Vagina (tissue), 2 donors: ENCODE measurements around the gene KLHL3. TPM values are rescaled to one million over a fixed set of nuclear protein-coding genes. Genes with fewer than 3 reads are reported as not detected.

Source experiments
- DNase-seq, 2 donors: peaks; one replicate each; pipeline ENCODE4 v3.0.0-alpha.2; 2017; ENCODE audit errors: extremely low spot score in 2 of 2
- H3K27ac ChIP-seq: fragments of 200-600 bp; sonication (generic); one replicate; pipeline ENCODE4 v1.5.1; 2019
- H3K27me3 ChIP-seq: fragments of 200-600 bp; sonication (generic); one replicate; pipeline ENCODE4 v1.5.1; 2019
- H3K36me3 ChIP-seq, 2 donors: fragments of 200-600 bp; sonication (generic); one replicate each; pipeline ENCODE4 v1.5.1; 2017 to 2019
- H3K4me1 ChIP-seq: fragments of 200-600 bp; sonication (generic); one replicate; pipeline ENCODE4 v1.5.1; 2019
- H3K4me3 ChIP-seq, 2 donors: fragments of 200-600 bp; sonication (generic); 1 replicate in 1 of 2; 2 replicates in 1 of 2; pipeline ENCODE4 v1.5.1; 2016 to 2019
- H3K9me3 ChIP-seq: fragments of 200-600 bp; sonication (generic); one replicate; pipeline ENCODE4 v1.5.1; 2019
- CTCF ChIP-seq, 3 experiments: fragments of 450-650 bp in 2 of 3; fragments of 200-600 bp in 1 of 3; sonication (generic) in 1 of 3; IDR thresholded peaks; one replicate each; pipeline ENCODE4 v1.5.1; 2017 to 2019; ENCODE audit warnings: antibody characterized with exemption in 3 of 3, mild to moderate bottlenecking in 2 of 3, moderate library complexity in 2 of 3
- POLR2A ChIP-seq, 2 donors: fragments of 450-650 bp; IDR thresholded peaks; one replicate each; pipeline ENCODE4 v1.6.1; 2017; ENCODE audit warnings: antibody characterized with exemption in 2 of 2, mild to moderate bottlenecking in 2 of 2, moderate library complexity in 2 of 2
- POLR2AphosphoS5 ChIP-seq, 2 donors: sonication (generic); formaldehyde crosslinking; IDR thresholded peaks; one replicate each; pipeline ENCODE4 v1.9.0; 2017; ENCODE audit warnings: antibody characterized with exemption in 2 of 2, mild to moderate bottlenecking in 2 of 2, low read depth in 1 of 2; ENCODE audit not compliant: insufficient read depth in 1 of 2
- intact Hi-C: fragments of 100-400 bp; cut with DNase I; formaldehyde crosslinking; loops from one replicate; pipeline ENCODE4 v1.15.1; 2023
- total RNA-seq: library from RNA; depleted of rRNA; stranded (reverse); fragments of >200 nt; gene quantifications from one replicate; pipeline ENCODE4 v1.2.3, GENCODE V29; 2016

The KLHL3 gene
- total RNA-seq, 1 donor from 2014 or later: 7.4 TPM

DNA sequence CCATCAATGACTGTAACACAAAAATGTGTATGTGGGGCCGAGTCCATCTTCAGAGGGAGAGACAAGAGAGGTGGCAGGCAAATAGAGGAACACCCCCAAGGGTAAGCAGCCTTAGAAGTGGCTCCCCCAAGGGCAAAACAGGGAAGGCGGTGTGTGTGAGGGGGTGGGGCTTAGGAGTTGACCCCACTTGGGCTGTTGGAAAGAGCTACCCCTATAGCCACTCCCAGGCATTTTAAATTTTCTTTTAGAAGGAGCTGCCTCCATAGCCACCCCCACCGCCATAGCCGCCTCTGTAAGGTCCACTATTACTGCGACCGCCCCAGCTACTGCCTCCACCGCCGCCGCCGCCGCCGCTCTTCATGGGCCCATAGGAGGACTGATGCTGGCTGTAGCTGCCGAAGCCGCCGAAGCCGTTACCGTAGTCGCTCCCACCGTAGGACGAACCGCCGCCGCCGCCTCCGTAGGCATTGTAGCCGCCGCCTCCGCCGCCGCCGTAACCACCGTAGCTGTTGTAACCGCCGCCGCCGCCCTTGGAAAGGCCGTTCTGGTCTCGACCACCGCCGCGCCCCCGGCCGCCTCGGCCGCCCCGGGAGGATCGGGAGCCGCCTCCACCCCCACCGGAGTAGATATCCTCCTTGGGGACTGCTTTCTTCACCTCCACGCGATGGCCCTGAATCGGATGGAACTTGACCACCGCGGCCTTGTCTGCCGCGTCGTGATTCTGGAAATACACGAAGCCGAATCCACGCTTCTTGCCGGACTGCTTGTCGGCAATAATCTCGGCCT is 17.2 kb upstream of the KLHL3 start:
- Histone ChIP-seq H3K9me3 (no peaks in the 10 kb centered on the region), H3K36me3 (no peaks in the 10 kb centered on the region), H3K27ac (peak overlapping the region; percentile 100), H3K4me1 (peaks cover 42% of the 10 kb centered on the region), H3K4me3 (peak overlapping the region; percentile 69 to 92), H3K27me3 (no peaks in the 10 kb centered on the region)
- no peak for DNase-seq
- intact Hi-C loops: no loop called here
- TF ChIP-seq CTCF (IDR thresholded peaks at IDR 0.05): no peak
- no peak for TF ChIP-seq POLR2A (IDR thresholded peaks at IDR 0.05)
- no peak for TF ChIP-seq POLR2AphosphoS5 (IDR thresholded peaks at IDR 0.05; ENCODE audit: insufficient read depth in 1 of 2, low read depth in 1 of 2)

GRCh38 chr5:137751869-137752491 is 16.1 kb upstream of the KLHL3 start:
- peaks cover 42% of the 10 kb centered on the region for H3K4me1 ChIP-seq
- H3K27me3 ChIP-seq: no peaks in the 10 kb centered on the region
- no peaks in the 10 kb centered on the region for H3K36me3 ChIP-seq
- DNase-seq: no peak
- H3K27ac ChIP-seq: peak overlapping the region; percentile 100
- TF ChIP-seq POLR2A (IDR thresholded peaks at IDR 0.05): no peak
- TF ChIP-seq POLR2AphosphoS5 (IDR thresholded peaks at IDR 0.05; ENCODE audit: insufficient read depth in 1 of 2, low read depth in 1 of 2): peak in 1 of 2 donors; percentile 87
- TF ChIP-seq CTCF (IDR thresholded peaks at IDR 0.05): peak in 2 of 3 experiments; percentile 40 to 58
- intact Hi-C loops: no loop called here
- H3K4me3 ChIP-seq: peak overlapping the region; percentile 69 to 92
- H3K9me3 ChIP-seq: no peaks in the 10 kb centered on the region

GRCh38 chr5:137750436-137750835 is 14.5 kb upstream of the KLHL3 start:
- no peak overlapping the region for H3K27ac ChIP-seq
- H3K4me3 ChIP-seq: no peak overlapping the region
- no peaks in the 10 kb centered on the region for H3K9me3 ChIP-seq
- intact Hi-C loops: no loop called here
- no peaks in the 10 kb centered on the region for H3K36me3 ChIP-seq
- DNase-seq: no peak
- TF ChIP-seq POLR2A (IDR thresholded peaks at IDR 0.05): no peak
- TF ChIP-seq POLR2AphosphoS5 (IDR thresholded peaks at IDR 0.05; ENCODE audit: insufficient read depth in 1 of 2, low read depth in 1 of 2): no peak
- TF ChIP-seq CTCF (IDR thresholded peaks at IDR 0.05): no peak
- peaks cover 42% of the 10 kb centered on the region for H3K4me1 ChIP-seq
- H3K27me3 ChIP-seq: no peaks in the 10 kb centered on the region

DNA sequence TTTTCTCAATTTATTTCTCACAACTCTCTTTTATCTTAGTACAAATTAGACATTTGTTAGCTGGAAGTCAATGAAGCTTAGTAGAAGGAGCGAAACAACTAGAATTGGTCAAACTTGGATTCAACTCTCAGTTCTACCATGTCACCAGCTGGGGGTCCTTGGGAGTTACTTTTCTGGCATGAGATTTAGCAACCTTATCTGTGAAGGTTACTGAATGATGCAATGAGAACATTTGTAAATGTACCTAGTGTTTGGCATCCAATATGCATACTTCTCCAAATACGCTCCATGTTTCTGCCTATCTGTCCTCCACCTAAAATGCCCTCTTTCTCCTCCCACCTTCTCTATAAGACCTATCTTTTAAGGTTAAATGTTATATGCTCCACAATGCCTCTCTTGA is 12.0 kb upstream of the KLHL3 start:
- TF ChIP-seq POLR2A (IDR thresholded peaks at IDR 0.05): no peak
- no peak for TF ChIP-seq CTCF (IDR thresholded peaks at IDR 0.05)
- TF ChIP-seq POLR2AphosphoS5 (IDR thresholded peaks at IDR 0.05; ENCODE audit: insufficient read depth in 1 of 2, low read depth in 1 of 2): no peak
- Histone ChIP-seq H3K4me1 (peaks cover 40% of the 10 kb centered on the region), H3K27ac (no peak overlapping the region), H3K36me3 (no peaks in the 10 kb centered on the region), H3K4me3 (no peak overlapping the region), H3K27me3 (no peaks in the 10 kb centered on the region), H3K9me3 (no peaks in the 10 kb centered on the region)
- DNase-seq: no peak
- intact Hi-C loops: loop anchor here (5.0 kb wide), 1 partner anchor 116 kb away; no protein-coding TSS in a partner anchor
